GM23248 (cell line): ENCODE measurements around the gene ERBB3. TPM values are rescaled to one million over a fixed set of nuclear protein-coding genes. Genes with fewer than 3 reads are reported as not detected.
"Not testable (repeated sequence)": the region's sequence is repeated elsewhere in the genome, so short reads cannot be mapped to it uniquely, and the experiment has no call there.

Source experiments
- DNase-seq: peaks from one replicate; pipeline ENCODE4 v3.0.0-alpha.2; 2015
- H2AFZ ChIP-seq: fragments of 200-600 bp; sonication (generic); 2 replicates; pipeline ENCODE4 v1.6.1; 2016; ENCODE audit warnings: antibody characterized with exemption
- H3F3A ChIP-seq: fragments of 200-600 bp; sonication (generic); 2 replicates; pipeline ENCODE4 v1.6.1; 2016; ENCODE audit warnings: mild to moderate bottlenecking, antibody characterized with exemption, mixed run types; ENCODE audit not compliant: insufficient read depth
- H3K27ac ChIP-seq: fragments of 200-600 bp; sonication (generic); 2 replicates; pipeline ENCODE4 v1.5.1; 2016; ENCODE audit warnings: mild to moderate bottlenecking
- H3K27me3 ChIP-seq: fragments of 200-600 bp; sonication (generic); replicated peaks from 2 replicates; pipeline ENCODE4 v1.6.1; 2016; ENCODE audit warnings: mild to moderate bottlenecking; ENCODE audit not compliant: insufficient read depth
- H3K36me3 ChIP-seq: fragments of 200-600 bp; sonication (generic); 2 replicates; pipeline ENCODE4 v1.6.1; 2016; ENCODE audit warnings: low read depth, mild to moderate bottlenecking
- H3K4me1 ChIP-seq: fragments of 200-600 bp; sonication (generic); 2 replicates; pipeline ENCODE4 v1.6.1; 2016; ENCODE audit warnings: mild to moderate bottlenecking; ENCODE audit not compliant: insufficient read depth
- H3K4me2 ChIP-seq: fragments of 200-600 bp; sonication (generic); one replicate; pipeline ENCODE4 v1.6.1; 2016; ENCODE audit warnings: mild to moderate bottlenecking; ENCODE audit not compliant: unreplicated experiment
- H3K4me3 ChIP-seq: fragments of 200-600 bp; sonication (generic); 2 replicates; pipeline ENCODE4 v1.5.1; 2016; ENCODE audit warnings: mild to moderate bottlenecking
- H3K79me2 ChIP-seq: fragments of 200-600 bp; sonication (generic); 2 replicates; pipeline ENCODE4 v1.6.1; 2016; ENCODE audit warnings: mild to moderate bottlenecking; ENCODE audit not compliant: insufficient read depth
- H3K9ac ChIP-seq: fragments of 200-600 bp; sonication (generic); 2 replicates; pipeline ENCODE4 v1.6.1; 2016; ENCODE audit warnings: mild to moderate bottlenecking
- H3K9me2 ChIP-seq: fragments of 200-600 bp; sonication (generic); 2 replicates; pipeline ENCODE4 v1.6.1; 2016; ENCODE audit warnings: mixed run types, mild to moderate bottlenecking, moderate library complexity; ENCODE audit not compliant: insufficient read depth
- H3K9me3 ChIP-seq: fragments of 200-600 bp; sonication (generic); one replicate; pipeline ENCODE4 v1.6.1; 2017; ENCODE audit warnings: low read depth
- H4K20me1 ChIP-seq: fragments of 200-600 bp; sonication (generic); 2 replicates; pipeline ENCODE4 v1.6.0; 2016; ENCODE audit not compliant: insufficient read depth
- EZH2 ChIP-seq: fragments of 200-600 bp; sonication (generic); IDR thresholded peaks from 2 replicates; pipeline ENCODE4 v1.6.1; 2018; ENCODE audit warnings: antibody characterized with exemption, mild to moderate bottlenecking; ENCODE audit not compliant: insufficient read depth, poor library complexity, severe bottlenecking
- EZH2phosphoT487 ChIP-seq: fragments of 200-600 bp; sonication (generic); IDR thresholded peaks from 2 replicates; pipeline ENCODE4 v1.6.1; 2018; ENCODE audit warnings: antibody characterized with exemption, moderate library complexity, mild to moderate bottlenecking, low read depth; ENCODE audit not compliant: insufficient read depth
- WGBS, 2 experiments: methylation state at CpG; one replicate each; pipeline ENCODE4 v1.1.6; 2015 to 2017; ENCODE audit warnings: low lambda C conversion rate in 2 of 2, low coverage in 1 of 2; ENCODE audit errors: missing lambda C conversion rate in 2 of 2; 5-methylcytosine and 5-hydroxymethylcytosine counted together
- in situ Hi-C: fragments of 300-500 bp; cut with MboI; formaldehyde crosslinking; loops from 2 replicates; pipeline ENCODE4 v1.15.0; 2020
- polyA plus RNA-seq: library from polyadenylated mRNA; unstranded; fragments of >200 nt; fragmentation: Nextera tagmentation; extraction: Ambion mirVana; gene quantifications from 2 replicates; pipeline ENCODE4 v1.2.1, GENCODE V29; 2016
- total RNA-seq: library from RNA; depleted of rRNA; stranded (reverse); fragments of >200 nt; shearing (Covaris generic); gene quantifications from 2 replicates; pipeline ENCODE4 v1.2.3, GENCODE V29; 2014

The ERBB3 gene
- total and polyA plus RNA-seq, 2 experiments from 2014 or later, result 1.9 to 3.5 TPM

DNA sequence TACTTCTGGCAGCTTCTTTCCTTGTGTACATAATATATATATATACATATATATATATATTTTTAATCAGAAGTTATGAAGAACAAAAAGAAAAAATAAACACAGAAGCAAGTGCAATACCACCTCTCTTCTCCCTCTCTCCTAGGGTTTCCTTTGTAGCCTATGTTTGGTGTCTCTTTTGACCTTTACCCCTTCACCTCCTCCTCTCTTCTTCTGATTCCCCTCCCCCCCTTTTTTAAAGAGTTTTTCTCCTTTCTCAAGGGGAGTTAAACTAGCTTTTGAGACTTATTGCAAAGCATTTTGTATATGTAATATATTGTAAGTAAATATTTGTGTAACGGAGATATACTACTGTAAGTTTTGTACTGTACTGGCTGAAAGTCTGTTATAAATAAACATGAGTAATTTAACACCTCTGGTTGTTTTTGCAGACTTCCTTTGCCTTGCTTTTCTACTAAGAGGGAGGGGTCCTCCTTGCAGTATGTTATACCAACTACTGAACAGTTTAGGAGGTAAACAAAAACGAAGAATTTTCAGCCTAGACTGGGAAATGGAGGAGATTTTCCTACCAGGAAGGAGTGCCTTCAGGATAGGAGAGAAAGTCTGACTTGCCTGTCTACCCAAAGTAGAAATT is 41.8 kb upstream of the ERBB3 start:
- Histone ChIP-seq H3K4me2 (no peak overlapping the region), H3K27ac (no peak overlapping the region), H3K4me1 (peaks cover 10% of the 10 kb centered on the region; the same call in 1 of the 2 replicates), H3K9me3 (no peaks in the 10 kb centered on the region), H3K27me3 (no peaks in the 10 kb centered on the region), H4K20me1 (peaks cover 5% of the 10 kb centered on the region; the same call in 1 of the 2 replicates), H3K79me2 (peaks cover 13% of the 10 kb centered on the region), H3K36me3 (peaks cover 7% of the 10 kb centered on the region; the same call in 1 of the 2 replicates), H3K4me3 (no peak overlapping the region), H2AFZ (no peak overlapping the region), H3F3A (peaks cover 14% of the 10 kb centered on the region), H3K9me2 (no peaks in the 10 kb centered on the region), H3K9ac (no peak overlapping the region)
- DNase-seq, result no peak
- TF ChIP-seq EZH2 (no peak), EZH2phosphoT487 (no peak)
- WGBS, 2 experiments, result 85 to 93% methylated on average over 2 of the region's 2 CpGs
- in situ Hi-C loops, result no loop called here

GRCh38 chr12:56040151-56040550 is 39.8 kb upstream of the ERBB3 start:
- H3K27me3 ChIP-seq, result no peaks in the 10 kb centered on the region
- no peak overlapping the region for H3K27ac ChIP-seq
- in situ Hi-C loops, result no loop called here
- H4K20me1 ChIP-seq, result peaks cover 5% of the 10 kb centered on the region; the same call in 1 of the 2 replicates
- H3F3A ChIP-seq, result peaks cover 32% of the 10 kb centered on the region
- H3K9me2 ChIP-seq, result no peaks in the 10 kb centered on the region
- no peak overlapping the region for H3K9ac ChIP-seq
- no peak overlapping the region for H3K4me2 ChIP-seq
- no peak overlapping the region for H2AFZ ChIP-seq
- peaks cover 16% of the 10 kb centered on the region; the same call in 1 of the 2 replicates for H3K4me1 ChIP-seq
- H3K79me2 ChIP-seq, result peaks cover 33% of the 10 kb centered on the region
- H3K4me3 ChIP-seq, result no peak overlapping the region
- H3K9me3 ChIP-seq, result no peaks in the 10 kb centered on the region
- H3K36me3 ChIP-seq, result peaks cover 25% of the 10 kb centered on the region
- WGBS, 2 experiments, result 90 to 94% methylated on average over 1 of the region's 1 CpG
- TF ChIP-seq EZH2 (no peak), EZH2phosphoT487 (no peak)
- DNase-seq, result peak; percentile 30

DNA sequence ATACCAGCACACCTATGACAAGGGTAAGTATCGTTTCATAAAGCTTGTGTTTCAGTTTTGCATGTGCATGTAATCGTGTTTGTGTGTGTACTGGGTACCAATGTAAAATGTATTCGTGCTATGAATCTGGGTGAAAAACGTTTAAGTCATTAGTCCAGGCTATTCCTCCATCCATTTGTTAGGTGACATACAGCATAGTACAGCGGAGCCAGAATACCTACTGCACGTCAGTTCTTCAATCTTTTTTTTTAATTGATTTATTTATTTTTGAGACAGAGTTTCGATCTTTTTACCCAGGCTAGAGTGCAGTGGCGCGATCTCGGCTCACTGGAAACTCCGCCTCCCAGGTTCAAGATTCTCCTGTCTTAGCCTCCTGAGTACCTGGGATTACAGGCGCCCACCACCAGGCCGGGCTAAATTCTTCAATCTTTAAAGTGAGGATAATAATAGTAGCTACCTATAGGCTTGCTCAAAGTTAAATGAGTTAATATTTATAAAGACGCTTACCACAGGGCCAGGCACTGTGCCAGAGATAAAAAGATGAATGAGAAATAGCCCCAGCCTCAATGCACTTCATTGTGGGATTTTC is 38.9 kb upstream of the ERBB3 start:
- peaks cover 29% of the 10 kb centered on the region for H3K36me3 ChIP-seq
- H3K9me2 ChIP-seq, result no peaks in the 10 kb centered on the region
- no peaks in the 10 kb centered on the region for H3K27me3 ChIP-seq
- WGBS, 2 experiments, result 40 to 41% methylated on average over 14 of the region's 14 CpGs
- H4K20me1 ChIP-seq, result peaks cover 5% of the 10 kb centered on the region; the same call in 1 of the 2 replicates
- peak overlapping the region; percentile 86 for H3K27ac ChIP-seq
- H2AFZ ChIP-seq, result peak overlapping the region; percentile 89
- peak overlapping the region; percentile 95 for H3K9ac ChIP-seq
- in situ Hi-C loops, result no loop called here
- peak overlapping the region; percentile 94 for H3K4me3 ChIP-seq
- no peak for DNase-seq
- no peak for TF ChIP-seq EZH2phosphoT487
- TF ChIP-seq EZH2, result no peak
- H3K4me1 ChIP-seq, result peaks cover 16% of the 10 kb centered on the region; the same call in 1 of the 2 replicates
- H3F3A ChIP-seq, result peaks cover 42% of the 10 kb centered on the region
- peaks cover 34% of the 10 kb centered on the region for H3K79me2 ChIP-seq
- H3K9me3 ChIP-seq, result no peaks in the 10 kb centered on the region
- H3K4me2 ChIP-seq, result peak overlapping the region; percentile 89

GRCh38 chr12:56041552-56042429 is 38.2 kb upstream of the ERBB3 start, which contains the start of gene RPS26:
Gene RPS26 (plus strand): TSS chr12:56041918. CDS start chr12:56042167, 249 bp downstream.
- Histone ChIP-seq H4K20me1 (peaks cover 5% of the 10 kb centered on the region; the same call in 1 of the 2 replicates), H3K4me3 (peak within 1 kb of the TSS; percentile 94), H3F3A (peaks cover 49% of the 10 kb centered on the region), H3K27me3 (no peaks in the 10 kb centered on the region), H3K36me3 (peaks cover 29% of the 10 kb centered on the region), H3K27ac (peak within 1 kb of the TSS; percentile 86), H3K79me2 (peaks cover 34% of the 10 kb centered on the region), H3K9me3 (no peaks in the 10 kb centered on the region), H3K4me2 (peak within 1 kb of the TSS; percentile 98), H3K9me2 (no peaks in the 10 kb centered on the region), H3K4me1 (peaks cover 21% of the 10 kb centered on the region), H3K9ac (peak within 1 kb of the TSS; percentile 95), H2AFZ (peak within 1 kb of the TSS; percentile 91)
- DNase-seq, result peak; percentile 100
- in situ Hi-C loops, result no loop called here
- 1% methylated on average over 45 to 50 of the region's 50 CpGs for WGBS, 2 experiments
- TF ChIP-seq EZH2 (no peak), EZH2phosphoT487 (no peak)

DNA sequence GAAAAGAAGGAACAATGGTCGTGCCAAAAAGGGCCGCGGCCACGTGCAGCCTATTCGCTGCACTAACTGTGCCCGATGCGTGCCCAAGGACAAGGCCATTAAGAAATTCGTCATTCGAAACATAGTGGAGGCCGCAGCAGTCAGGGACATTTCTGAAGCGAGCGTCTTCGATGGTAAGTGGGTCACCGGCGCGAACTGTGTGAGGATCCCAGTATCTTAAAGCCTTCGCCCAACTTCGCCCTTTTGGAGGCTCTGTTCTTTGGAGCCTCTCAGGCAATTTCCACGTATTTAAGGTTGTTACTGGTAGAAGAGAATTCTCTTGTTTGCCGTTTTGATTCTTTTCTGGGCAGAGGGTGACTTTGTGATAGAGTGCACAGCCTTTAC is 37.5 kb upstream of the ERBB3 start:
- peaks cover 51% of the 10 kb centered on the region for H3F3A ChIP-seq
- 1% methylated on average over 20 of the region's 20 CpGs for WGBS, 2 experiments
- H3K9me3 ChIP-seq, in situ Hi-C loops, H3K9me2 ChIP-seq, H3K27me3 ChIP-seq, H4K20me1 ChIP-seq: not testable (repeated sequence)
- peaks cover 24% of the 10 kb centered on the region for H3K4me1 ChIP-seq
- peak overlapping the region; percentile 94 for H3K4me3 ChIP-seq
- H2AFZ ChIP-seq, result peak overlapping the region; percentile 91
- H3K27ac ChIP-seq, result peak overlapping the region; percentile 86
- H3K79me2 ChIP-seq, result peaks cover 34% of the 10 kb centered on the region
- peak overlapping the region; percentile 95 for H3K9ac ChIP-seq
- DNase-seq, result peak; percentile 33
- peak overlapping the region; percentile 98 for H3K4me2 ChIP-seq
- peaks cover 29% of the 10 kb centered on the region for H3K36me3 ChIP-seq
